PC-9 (cell line): ENCODE results near the gene LRP1B.

ENCODE experiments used
- EZH2 ChIP-seq: fragments of 200-600 bp; sonication (generic); IDR thresholded peaks from 2 replicates; pipeline ENCODE4 v1.8.0; 2017; ENCODE audit warnings: antibody characterized with exemption, low read depth
- TF ChIP-seq, protein P1 (sequence below): fragments of 200-600 bp; sonication (generic); conservative IDR thresholded peaks from 2 replicates; pipeline ENCODE4 v1.6.1; 2017; ENCODE audit warnings: mixed run types, antibody characterized with exemption, mild to moderate bottlenecking, moderate library complexity

GRCh38 chr2:141113301-141113700, 1017.5 kb downstream of the LRP1B start:
- no peak for TF ChIP-seq EZH2
- TF ChIP-seq, protein P1, sequence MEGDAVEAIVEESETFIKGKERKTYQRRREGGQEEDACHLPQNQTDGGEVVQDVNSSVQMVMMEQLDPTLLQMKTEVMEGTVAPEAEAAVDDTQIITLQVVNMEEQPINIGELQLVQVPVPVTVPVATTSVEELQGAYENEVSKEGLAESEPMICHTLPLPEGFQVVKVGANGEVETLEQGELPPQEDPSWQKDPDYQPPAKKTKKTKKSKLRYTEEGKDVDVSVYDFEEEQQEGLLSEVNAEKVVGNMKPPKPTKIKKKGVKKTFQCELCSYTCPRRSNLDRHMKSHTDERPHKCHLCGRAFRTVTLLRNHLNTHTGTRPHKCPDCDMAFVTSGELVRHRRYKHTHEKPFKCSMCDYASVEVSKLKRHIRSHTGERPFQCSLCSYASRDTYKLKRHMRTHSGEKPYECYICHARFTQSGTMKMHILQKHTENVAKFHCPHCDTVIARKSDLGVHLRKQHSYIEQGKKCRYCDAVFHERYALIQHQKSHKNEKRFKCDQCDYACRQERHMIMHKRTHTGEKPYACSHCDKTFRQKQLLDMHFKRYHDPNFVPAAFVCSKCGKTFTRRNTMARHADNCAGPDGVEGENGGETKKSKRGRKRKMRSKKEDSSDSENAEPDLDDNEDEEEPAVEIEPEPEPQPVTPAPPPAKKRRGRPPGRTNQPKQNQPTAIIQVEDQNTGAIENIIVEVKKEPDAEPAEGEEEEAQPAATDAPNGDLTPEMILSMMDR: no peak
